Neural cell (in vitro differentiated cells): Measurements from ENCODE around the gene GTF2IRD1.

Source experiments
- EP300 ChIP-seq: fragments of 450-650 bp; conservative IDR thresholded peaks from 2 replicates; pipeline ENCODE4 v1.6.1; 2014; ENCODE audit warnings: antibody characterized with exemption, mild to moderate bottlenecking, moderate library complexity; ENCODE audit not compliant: poor library complexity, severe bottlenecking
- POLR2AphosphoS5 ChIP-seq: IDR thresholded peaks from 2 replicates; pipeline ENCODE4 v1.6.1; 2012
- RAD21 ChIP-seq: fragments of 450-650 bp; conservative IDR thresholded peaks from 2 replicates; pipeline ENCODE4 v1.6.1; 2014; ENCODE audit warnings: antibody characterized with exemption, mild to moderate bottlenecking, moderate library complexity
- SMC3 ChIP-seq: fragments of 450-650 bp; conservative IDR thresholded peaks from 2 replicates; pipeline ENCODE4 v1.6.1; 2014; ENCODE audit warnings: antibody characterized with exemption, mild to moderate bottlenecking, moderate library complexity; ENCODE audit not compliant: poor library complexity
- TAF1 ChIP-seq: IDR thresholded peaks from 2 replicates; pipeline ENCODE4 v1.6.1; 2012; ENCODE audit warnings: low read depth
- TF ChIP-seq, protein P1 (sequence below): fragments of 450-650 bp; IDR thresholded peaks from 2 replicates; pipeline ENCODE4 v1.5.1; 2014; ENCODE audit warnings: antibody characterized with exemption, mild to moderate bottlenecking, moderate library complexity; ENCODE audit not compliant: poor library complexity, severe bottlenecking
- TF ChIP-seq, protein P2 (sequence below): IDR thresholded peaks from 2 replicates; pipeline ENCODE4 v1.6.1; 2012; ENCODE audit warnings: borderline replicate concordance

DNA sequence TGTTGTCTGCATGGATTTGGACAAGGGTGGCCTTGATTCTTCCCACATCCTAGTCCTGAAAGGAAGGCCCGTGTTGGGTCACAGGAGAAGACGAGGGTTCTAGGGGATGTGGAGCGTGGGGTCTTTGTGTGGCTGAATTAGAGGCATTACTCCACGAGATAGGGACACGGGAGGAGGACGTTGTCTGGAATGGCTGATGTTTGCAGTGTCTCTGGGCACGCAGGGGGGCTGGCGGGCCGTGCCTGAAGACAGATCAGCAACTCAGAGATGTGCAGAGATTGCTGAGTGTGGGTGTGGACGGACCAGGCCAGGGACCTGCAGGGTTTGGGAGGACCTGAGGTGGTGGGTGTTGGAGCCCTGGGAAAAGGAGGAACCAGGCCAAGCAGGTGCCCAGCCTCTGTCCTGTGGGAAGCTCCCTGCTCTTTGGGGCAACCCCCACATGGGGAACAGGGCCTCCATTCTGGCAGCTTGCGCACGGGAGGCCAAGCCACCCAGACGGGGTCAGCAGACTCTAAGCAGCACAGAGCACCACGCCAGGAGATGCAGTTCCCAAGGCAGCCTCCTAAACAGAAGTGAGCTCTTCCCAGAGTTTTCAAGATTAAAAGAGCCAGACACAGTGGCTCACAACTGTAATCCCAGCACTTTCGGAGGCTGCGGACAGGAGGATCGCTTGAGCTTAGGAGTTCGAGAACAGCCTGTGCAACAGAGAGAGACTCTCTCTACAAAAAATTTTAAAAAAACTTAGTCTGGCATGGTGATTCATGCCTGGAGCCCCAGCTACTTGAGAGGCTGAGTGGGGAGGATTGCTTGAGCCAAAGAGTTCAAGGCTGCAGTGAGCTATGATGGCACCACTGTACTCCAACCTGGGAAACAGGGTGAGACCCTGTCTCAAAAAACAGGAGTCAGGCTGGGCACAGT, 132.8 kb downstream of the GTF2IRD1 start:
- no peak for TF ChIP-seq RAD21
- TF ChIP-seq, protein P1, sequence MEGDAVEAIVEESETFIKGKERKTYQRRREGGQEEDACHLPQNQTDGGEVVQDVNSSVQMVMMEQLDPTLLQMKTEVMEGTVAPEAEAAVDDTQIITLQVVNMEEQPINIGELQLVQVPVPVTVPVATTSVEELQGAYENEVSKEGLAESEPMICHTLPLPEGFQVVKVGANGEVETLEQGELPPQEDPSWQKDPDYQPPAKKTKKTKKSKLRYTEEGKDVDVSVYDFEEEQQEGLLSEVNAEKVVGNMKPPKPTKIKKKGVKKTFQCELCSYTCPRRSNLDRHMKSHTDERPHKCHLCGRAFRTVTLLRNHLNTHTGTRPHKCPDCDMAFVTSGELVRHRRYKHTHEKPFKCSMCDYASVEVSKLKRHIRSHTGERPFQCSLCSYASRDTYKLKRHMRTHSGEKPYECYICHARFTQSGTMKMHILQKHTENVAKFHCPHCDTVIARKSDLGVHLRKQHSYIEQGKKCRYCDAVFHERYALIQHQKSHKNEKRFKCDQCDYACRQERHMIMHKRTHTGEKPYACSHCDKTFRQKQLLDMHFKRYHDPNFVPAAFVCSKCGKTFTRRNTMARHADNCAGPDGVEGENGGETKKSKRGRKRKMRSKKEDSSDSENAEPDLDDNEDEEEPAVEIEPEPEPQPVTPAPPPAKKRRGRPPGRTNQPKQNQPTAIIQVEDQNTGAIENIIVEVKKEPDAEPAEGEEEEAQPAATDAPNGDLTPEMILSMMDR = no peak
- TF ChIP-seq EP300 = no peak
- TF ChIP-seq SMC3 = no peak
- no peak for TF ChIP-seq TAF1
- TF ChIP-seq, protein P2, sequence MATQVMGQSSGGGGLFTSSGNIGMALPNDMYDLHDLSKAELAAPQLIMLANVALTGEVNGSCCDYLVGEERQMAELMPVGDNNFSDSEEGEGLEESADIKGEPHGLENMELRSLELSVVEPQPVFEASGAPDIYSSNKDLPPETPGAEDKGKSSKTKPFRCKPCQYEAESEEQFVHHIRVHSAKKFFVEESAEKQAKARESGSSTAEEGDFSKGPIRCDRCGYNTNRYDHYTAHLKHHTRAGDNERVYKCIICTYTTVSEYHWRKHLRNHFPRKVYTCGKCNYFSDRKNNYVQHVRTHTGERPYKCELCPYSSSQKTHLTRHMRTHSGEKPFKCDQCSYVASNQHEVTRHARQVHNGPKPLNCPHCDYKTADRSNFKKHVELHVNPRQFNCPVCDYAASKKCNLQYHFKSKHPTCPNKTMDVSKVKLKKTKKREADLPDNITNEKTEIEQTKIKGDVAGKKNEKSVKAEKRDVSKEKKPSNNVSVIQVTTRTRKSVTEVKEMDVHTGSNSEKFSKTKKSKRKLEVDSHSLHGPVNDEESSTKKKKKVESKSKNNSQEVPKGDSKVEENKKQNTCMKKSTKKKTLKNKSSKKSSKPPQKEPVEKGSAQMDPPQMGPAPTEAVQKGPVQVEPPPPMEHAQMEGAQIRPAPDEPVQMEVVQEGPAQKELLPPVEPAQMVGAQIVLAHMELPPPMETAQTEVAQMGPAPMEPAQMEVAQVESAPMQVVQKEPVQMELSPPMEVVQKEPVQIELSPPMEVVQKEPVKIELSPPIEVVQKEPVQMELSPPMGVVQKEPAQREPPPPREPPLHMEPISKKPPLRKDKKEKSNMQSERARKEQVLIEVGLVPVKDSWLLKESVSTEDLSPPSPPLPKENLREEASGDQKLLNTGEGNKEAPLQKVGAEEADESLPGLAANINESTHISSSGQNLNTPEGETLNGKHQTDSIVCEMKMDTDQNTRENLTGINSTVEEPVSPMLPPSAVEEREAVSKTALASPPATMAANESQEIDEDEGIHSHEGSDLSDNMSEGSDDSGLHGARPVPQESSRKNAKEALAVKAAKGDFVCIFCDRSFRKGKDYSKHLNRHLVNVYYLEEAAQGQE = no peak
- no peak for TF ChIP-seq POLR2AphosphoS5
